GM19035 (cell line): Measurements from ENCODE around the gene TTLL12.

Experiments
- ATAC-seq: cut with Tn5 transposase; IDR thresholded peaks from one replicate; pipeline ENCODE4 v1.9.1; 2021; ENCODE audit not compliant: unreplicated experiment

The TTLL12 gene

DNA sequence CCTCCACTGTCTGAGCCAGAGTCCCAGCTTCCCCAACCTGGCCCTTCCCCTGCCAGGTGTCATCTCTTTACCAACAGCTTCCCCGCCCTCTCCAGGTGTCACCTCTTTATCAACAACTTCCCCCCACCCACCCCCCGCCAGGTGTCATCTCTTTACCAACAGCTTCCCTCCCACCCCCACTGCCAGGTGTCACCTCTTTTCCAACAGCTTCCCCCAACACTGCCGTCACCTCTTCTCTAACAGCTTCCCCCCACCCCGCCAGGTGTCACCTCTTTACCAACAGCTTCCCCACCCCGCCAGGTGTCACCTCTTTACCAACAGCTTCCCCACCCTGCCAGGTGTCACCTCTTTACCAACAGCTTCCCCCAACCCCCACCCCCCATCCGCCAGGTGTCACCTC, 29.8 kb upstream of the TTLL12 start:
- ATAC-seq = no peak

- ATAC-seq = no peak
Measured at GRCh38 chr22:43213962-43214361, 27.0 kb upstream of the TTLL12 start.

DNA sequence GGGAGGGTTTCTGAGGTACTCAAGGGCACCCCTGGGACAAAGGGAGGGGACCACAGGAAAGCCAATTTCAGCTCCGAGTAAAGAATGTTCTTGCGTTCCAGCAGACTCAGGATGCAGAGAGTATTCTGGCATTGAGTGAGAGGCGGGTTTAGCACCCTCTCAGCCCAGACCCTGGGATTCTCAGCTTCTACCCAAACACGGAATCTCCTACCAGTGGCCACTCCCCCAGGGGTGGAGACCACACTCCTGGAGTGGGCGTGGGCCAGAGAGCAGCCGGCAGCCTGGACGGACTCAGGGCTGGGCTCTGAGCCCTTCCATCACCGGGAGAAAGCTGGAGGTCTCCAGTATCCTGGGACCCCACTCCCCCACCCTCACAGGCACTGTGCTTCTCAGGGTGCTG, 26.1 kb upstream of the TTLL12 start:
- ATAC-seq = no peak

GRCh38 chr22:43212434-43212952, 25.6 kb upstream of the TTLL12 start:
- no peak for ATAC-seq

GRCh38 chr22:43211941-43212433, 25.1 kb upstream of the TTLL12 start:
- ATAC-seq = no peak

GRCh38 chr22:43210631-43211515, 23.9 kb upstream of the TTLL12 start:
- ATAC-seq = no peak

DNA sequence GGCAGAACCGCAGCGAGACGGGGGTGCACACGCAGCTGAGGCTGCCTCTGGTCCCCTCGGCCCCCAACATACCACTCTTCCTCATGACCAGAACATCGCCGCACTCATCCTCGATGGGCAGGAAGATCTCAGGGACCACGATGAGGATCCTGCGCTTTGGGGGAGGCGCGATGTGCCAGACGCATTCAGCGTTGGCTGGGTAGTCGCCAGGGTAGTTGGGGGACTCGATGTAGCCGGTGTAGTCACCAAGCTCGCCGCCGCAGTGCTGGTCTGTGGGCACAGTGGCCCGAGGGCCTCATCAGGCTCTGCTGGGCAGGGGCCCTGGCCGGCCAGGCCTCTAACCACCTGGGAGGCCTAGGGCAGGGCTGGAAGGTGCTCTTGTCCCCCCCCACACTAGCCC, 23.0 kb upstream of the TTLL12 start:
- ATAC-seq = no peak

DNA sequence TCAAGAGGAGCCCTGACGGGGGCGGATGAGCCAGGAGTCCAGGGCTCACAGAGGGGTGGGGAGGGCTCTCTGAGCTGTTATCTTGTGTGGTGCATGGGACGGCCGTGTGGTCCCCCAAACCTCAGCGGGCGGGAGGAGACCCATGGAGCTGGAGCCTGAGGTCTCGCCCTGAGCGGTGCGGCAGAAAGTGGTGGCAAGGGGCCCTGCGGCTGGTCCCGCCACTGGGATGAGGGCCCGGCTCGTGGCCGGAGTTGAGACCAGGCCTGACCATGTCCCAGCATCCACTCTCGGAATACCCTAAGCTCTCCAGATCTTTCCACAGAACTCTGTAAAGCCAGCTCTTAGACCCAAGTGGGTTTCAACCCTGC, 22.6 kb upstream of the TTLL12 start:
- ATAC-seq = no peak

GRCh38 chr22:43208703-43209522, 22.0 kb upstream of the TTLL12 start:
- ATAC-seq = no peak

GRCh38 chr22:43207849-43208702, 21.1 kb upstream of the TTLL12 start:
- no peak for ATAC-seq

GRCh38 chr22:43207386-43207785, 20.5 kb upstream of the TTLL12 start:
- no peak for ATAC-seq

- ATAC-seq = no peak
Measured at GRCh38 chr22:43206509-43207161, 19.7 kb upstream of the TTLL12 start.

GRCh38 chr22:43205748-43206508, 19.0 kb upstream of the TTLL12 start:
- ATAC-seq = no peak

GRCh38 chr22:43205261-43205691, 18.3 kb upstream of the TTLL12 start:
- no peak for ATAC-seq

GRCh38 chr22:43203471-43203981, 16.6 kb upstream of the TTLL12 start:
- ATAC-seq = no peak

DNA sequence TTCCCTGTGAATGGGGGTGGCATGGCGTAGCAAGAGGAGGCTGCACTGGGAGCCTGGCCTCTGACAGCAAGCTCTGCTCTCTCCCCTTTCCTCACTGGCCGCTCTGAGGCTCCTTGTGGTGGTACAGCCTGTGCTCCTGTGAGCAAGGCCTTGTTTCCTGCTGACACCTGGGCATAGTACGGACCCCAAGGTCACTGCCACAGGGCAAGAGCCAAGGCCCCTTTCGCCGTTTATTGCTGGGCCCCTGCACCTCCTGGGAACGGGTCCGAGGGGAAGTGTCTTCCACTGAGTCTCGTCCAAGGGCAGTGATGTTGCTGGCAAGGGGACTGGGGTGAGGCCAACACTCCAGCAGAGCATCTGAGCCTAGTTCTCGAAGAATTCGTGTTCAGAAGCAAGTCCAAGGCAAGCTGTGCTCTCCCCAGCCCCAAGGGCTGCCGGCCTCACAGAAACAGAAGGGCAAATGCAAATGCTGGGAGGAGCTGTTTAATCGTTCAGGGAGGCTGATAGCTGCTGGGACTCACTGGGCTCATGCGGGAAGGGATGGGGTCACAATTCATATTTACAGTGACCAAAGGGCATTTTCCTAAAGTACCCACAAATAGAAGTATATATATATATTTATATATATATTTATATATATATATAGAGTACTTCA, 15.9 kb upstream of the TTLL12 start:
- ATAC-seq = no peak

GRCh38 chr22:43202326-43202725, 15.4 kb upstream of the TTLL12 start:
- no peak for ATAC-seq

DNA sequence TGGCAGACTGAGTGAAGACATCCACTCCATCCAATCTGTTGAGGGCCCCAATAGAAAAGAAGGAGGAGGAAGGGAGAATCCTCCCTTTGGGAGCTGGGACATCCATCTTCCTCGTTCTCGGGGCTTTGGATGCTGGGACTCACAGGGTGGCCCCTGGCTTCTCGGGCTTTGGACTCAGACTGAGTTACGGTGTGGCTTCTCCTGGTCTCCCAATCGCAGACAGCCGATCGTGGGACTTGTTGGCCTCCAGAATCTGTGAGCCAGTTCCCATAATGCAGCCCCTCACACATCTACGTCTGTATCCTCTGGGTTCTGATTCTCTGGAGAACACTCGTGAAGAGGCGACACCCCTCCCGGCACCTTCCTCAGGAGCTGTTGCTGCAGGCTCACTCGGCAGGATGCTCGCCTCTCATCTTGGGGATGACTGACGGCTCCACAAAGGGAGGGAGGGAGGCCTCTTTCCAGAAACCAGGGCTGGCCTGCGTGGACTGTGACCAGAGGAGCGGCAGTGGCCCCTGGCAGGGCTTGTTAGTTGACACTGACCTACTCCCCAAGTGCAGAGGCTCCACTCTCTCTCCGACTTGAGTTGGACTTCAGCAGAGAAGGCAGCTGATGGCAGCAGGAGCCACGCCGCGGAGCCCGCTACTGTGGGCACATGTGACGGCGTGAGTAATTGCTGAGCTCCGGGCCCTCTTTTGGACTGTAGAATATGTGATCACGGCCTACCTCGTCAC, 14.7 kb upstream of the TTLL12 start:
- no peak for ATAC-seq
